HG02840 (cell line): ENCODE results near the gene RHBDL2.
"Not testable (repeated sequence)": the region's sequence is repeated elsewhere in the genome, so short reads cannot be mapped to it uniquely, and the experiment has no call there.

Source experiments
- ATAC-seq: cut with Tn5 transposase; IDR thresholded peaks from one replicate; pipeline ENCODE4 v1.9.1; 2021; ENCODE audit warnings: mild to moderate bottlenecking, moderate library complexity, moderate number of reproducible peaks; ENCODE audit not compliant: unreplicated experiment, low FRiP score

The RHBDL2 gene, protein sequence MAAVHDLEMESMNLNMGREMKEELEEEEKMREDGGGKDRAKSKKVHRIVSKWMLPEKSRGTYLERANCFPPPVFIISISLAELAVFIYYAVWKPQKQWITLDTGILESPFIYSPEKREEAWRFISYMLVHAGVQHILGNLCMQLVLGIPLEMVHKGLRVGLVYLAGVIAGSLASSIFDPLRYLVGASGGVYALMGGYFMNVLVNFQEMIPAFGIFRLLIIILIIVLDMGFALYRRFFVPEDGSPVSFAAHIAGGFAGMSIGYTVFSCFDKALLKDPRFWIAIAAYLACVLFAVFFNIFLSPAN

DNA sequence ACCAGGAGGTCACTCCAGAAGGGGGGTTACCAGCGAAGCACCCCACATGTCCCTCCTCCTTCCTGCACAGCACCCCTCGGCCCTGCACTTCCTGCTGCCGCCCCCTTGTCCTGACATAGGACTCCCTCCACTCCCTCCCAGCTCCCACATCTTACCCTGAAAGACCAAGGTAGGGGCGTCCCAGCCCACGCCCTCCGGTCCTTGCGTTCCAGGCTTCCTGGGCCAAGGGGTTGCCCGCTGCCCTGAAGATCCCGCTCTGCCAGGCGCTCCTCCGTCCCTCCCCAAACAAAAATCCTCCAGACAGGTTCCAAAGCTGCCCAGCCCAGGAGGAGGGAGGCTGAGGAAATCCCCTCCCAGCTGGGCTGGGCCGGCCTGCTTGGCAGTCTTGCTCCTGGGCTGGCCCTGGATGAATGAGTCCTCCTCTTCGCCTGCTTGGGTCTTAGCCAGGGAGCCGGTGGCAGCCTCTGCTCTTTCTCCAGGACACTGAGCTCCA lies at the start of gene RHBDL2:
Gene RHBDL2 (minus strand): TSS at position 304 of the 493 bp plus-strand sequence. CDS start 22,618 bp downstream, outside the sequence.
- no peak for ATAC-seq

DNA sequence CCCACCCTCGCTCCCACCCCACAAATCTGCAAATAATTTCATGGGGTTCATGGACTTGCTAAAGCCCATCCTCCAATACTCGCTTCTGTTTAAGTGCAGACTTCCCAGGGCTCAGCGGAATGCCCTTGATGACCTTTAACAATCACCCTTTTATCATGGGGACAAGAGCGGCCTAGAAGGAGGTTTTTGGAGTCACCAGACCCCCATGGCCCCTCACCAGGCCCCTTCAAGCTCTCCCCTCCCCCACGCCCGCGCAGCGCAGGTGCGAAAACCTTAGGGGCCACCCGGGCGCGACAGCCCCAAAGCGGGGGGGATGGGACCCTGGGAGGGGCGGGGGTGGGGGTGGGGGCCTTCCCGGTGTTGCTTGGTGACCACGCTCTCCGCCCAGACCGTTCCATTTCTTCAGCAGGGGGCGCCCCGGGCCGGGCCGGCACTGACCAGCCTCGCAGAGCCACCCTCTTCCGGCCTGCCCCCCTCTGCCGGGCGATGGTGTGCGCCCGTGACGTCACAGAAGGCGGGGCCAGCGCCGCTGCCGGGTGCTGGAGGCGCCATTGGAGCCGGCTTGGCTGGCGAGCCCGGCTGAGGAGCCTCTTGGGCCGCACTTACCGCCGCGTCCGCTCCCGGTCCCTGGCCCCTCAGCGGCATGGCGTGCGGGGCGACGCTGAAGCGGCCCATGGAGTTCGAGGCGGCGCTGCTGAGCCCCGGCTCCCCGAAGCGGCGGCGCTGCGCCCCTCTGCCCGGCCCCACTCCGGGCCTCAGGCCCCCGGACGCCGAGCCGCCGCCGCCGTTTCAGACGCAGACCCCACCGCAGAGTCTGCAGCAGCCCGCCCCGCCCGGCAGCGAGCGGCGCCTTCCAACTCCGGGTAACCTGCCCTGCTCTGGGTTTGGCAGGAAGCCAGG lies 49.4 kb upstream of the RHBDL2 start, which contains the start of gene AKIRIN1:
Gene AKIRIN1 (plus strand): TSS at position 539 of the 900 bp plus-strand sequence. CDS start 105 bp downstream, at position 644.
- ATAC-seq = peak; percentile 95

DNA sequence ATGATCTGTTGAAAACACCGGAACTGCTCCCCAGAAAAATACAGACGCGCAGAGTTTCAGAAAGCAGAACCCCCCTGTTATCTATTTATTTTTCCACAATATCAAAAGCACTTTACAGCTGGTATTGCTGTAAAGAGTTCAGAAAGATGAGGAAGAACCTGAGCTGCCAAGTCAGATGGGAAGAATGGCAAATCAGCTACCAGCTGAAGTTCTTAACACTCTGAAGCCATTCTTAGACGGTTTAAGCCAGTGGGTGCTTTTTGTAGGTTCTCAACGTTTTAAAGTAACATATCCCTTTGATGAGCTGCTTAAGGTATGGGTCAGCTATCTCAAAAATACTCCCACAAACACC lies 48.7 kb upstream of the RHBDL2 start:
- ATAC-seq = no peak

DNA sequence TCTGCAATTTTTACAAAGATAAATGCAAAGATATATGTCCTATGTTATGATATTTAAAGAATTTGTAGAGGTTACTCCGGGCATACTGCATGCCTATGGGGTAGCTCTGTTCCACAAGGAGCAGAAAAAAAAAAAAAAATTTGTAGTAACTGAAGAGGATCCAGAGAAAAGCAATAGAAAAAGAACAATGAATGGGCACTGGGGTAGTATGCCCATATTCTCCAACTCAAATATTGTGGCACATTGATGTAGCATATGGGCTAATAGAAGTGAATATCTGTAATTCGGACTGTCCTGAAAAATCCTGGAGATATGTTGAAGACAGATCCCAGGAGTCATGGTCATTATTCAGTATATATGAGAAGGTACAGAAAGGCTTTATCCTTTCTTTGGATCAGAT lies 48.3 kb upstream of the RHBDL2 start:
- no peak for ATAC-seq

DNA sequence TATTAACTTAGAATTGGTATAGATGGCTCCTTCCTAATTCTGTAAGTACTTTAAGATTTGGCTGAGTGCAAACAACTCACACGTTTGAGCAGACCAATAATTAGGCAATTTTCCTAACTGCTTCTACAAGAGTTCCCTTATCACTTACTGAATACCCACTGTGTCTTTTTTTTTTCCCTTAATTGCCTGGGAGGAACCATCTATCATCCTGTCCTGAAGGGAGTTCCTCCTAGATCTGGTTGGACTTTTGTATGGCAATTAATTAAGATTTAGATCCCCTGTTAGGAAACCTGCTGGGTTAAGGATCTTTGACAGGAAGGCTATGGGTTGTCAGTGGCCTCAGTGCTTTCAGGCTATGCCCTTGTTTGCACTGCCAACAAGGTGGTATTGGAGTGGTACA lies 37.8 kb upstream of the RHBDL2 start:
- ATAC-seq = not testable (repeated sequence)

DNA sequence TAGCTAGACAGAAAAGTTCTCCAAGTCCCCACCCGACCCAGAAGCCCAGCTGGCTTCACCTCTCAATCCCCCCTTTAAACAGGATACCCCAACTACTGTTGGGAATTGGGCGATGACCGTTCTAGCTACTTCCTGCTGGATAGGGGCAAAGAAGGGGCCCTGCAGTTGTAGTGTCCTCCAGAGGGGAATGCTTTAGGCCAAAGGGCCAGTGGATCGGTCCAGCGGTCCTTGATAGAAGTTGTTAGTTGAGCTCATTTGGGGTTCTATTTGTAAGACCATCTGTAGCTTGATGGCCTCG lies 36.6 kb upstream of the RHBDL2 start:
- not testable (repeated sequence) for ATAC-seq

DNA sequence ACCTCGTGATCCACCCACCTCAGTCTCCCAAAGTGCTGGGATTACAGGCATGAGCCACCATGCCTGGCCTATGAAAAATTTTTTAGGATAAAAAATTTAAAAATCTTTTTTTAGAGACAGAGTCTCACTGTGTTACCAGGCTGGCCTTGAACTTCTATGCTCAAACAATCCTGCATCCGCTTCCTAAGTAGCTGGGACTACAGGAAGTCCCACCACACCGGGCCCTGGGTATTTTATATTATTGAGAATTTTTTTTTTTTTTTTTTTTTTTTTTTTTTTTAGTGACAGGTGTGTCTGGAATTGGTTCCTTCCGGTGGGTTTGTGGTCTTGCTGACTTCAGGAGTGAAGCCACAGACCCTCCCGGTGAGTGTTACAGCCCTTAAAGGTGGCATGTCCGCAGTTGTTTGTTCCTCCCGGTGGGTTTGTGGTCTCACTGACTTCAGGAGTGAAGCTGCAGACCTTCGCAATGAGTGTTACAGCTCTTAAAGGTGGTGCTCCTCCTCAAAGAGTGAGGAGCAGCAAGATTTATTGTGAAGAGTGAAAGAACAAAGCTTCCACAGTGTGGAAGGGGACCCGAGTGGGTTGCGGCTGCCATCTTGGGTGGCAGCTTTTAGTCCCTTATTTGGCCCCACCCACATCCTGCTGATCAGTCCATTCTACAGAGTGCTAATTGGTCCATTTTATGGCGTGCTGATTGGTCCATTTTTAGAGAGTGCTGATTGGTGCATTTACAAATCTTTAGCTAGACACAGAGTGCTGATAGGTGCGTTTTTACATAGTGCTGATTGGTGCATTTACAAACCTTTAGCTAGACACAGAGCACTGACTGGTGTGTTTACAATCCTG lies 36.0 kb upstream of the RHBDL2 start:
- not testable (repeated sequence) for ATAC-seq

DNA sequence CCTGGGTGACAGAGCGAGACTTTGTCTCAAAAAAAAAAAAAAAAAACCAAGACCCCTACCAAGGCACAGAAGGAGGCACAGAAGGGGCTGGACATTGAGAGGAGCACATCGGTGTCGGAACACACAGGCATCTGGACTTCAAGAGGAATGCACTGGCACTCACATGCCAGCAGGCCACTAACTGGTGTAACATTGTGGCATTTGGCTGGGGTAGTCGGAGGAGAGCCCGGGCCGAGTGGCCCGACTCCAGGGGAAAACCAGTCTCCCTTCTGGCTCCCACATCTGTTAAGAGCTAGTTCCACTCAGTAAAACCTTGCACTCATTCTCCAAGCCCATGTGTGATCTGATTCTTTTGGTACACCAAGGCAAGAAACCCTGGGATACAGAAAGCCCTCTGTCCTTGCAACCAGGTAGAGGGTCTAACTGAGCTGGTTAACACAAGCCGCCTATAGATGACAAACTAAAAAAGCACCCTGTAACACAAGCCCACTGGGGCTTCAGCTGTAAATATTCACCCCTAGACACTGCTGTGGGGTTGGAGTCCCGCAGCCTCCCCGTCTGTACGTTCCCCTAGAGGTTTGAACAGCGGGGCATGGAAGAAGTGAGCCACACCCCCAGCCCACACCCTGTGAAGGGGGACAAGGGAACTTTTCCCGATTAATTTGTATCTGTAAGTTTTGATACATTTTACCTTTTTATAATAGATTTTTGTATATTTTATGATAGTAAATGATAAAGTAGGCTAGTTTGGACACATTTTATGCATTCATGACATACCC lies 32.2 kb upstream of the RHBDL2 start:
- no peak for ATAC-seq

DNA sequence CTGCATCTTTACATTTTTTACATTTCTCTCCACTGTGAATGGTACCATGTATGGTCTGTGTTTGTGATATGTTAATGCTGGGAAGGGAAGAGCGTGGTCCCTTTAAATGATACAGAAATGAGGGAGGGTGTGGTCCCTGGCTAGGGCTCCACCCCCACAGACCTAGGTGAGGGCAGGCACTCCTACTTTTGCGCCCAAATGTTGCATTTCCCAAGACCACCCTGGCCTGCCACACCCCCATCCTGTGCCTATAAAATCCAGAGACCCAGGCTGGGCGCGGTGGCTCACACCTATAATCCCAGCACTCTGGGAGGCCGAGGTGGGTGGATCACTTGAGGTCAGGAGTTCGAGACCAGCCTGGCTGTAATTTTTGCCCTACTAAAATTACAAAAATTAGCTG lies 31.5 kb upstream of the RHBDL2 start:
- not testable (repeated sequence) for ATAC-seq

DNA sequence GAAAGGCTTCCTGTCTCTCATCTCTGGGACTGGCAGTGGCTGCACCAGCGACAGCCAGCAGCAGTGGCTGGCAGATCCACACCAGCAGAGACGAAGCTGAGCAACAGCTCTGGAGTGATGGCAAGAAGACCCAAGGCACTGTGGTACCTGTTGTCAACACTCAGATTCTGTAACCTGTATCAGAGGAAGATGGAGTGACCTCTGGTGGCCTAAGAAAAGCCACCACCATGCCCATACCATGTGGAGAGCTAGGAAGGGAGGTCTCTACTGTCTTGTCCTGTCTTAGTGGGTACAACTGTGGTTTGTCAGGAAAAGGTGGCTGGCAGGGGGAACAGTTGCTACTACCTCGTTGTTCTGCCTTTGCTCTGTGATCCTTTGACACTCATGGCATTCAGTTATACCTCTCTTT lies 22.5 kb upstream of the RHBDL2 start:
- ATAC-seq = no peak

DNA sequence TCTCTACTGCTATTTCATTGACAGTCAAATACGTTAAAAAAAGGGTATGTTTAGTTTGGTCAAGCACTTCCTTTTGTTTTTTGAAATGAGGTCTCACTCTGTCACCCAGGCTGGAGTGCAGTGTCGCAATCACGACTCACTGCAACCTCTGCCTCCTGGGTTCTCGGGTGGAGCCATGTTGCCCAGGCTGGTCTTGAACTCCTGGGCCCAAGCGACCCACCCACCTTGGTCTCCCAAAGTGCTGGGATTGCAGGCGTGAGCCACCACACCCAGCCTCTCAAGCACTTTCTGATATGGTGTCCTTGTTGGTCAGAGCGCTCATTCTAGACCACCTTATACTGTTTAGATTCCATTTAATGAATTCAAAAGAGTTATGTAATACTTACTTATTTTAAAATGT lies 20.9 kb upstream of the RHBDL2 start:
- ATAC-seq = no peak

DNA sequence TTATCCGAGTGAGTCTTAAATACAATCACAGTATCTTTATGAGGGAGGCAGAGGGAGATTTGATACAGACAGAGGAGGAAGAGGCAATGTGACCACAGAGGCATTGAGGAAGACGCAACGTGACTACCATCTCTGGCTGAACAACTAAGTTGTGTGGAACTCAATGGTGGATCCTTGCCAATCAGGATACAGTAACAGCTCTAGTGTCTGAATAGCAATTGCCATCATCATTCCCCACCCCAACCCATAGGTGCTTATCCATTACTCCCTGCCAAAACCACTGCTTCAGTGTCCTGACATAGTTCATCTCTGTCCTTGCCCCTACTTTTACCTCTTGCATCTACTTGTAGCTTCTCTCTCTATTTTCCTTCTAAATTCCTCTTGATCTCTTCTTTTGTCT lies 20.5 kb upstream of the RHBDL2 start:
- no peak for ATAC-seq

DNA sequence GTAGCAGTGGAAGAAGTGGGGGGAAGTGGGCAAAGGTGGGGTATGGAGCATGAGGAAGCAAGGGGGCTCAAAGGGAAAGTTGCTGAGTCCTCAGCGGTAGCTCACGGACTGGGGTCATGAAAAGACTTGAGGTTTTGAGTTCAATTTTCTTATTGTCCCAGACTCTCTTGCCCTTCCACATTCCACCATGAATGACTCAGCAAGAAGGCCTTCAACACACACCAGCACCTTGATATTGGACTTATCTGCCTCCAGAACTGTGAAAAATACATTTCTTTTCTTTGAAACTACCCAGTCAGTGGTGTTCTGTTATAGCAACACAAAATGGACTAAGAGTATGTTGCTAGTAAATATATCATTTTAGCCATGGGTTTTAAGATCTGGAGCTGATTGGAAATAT lies 17.3 kb upstream of the RHBDL2 start:
- no peak for ATAC-seq

DNA sequence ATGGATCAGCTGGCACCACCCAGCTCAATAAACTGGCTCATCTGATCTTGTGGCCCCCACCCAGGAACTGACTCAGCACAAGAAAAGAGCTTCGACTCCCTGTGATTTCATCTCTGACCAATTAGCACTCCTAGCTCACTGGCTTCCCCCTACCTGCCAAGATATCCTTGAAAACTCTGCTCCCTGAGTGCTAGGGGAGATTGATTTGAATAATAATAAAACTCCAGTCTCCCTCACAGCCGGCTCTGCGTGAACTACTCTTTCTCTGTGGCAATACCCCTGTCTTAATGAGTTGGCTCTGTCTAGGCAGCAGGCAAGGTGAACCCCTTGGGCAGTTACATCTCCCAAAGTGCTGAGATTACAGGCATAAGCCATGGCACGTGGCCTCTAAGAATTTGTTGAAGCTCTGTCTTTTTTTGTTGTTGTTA lies 11.8 kb upstream of the RHBDL2 start:
- no peak for ATAC-seq

DNA sequence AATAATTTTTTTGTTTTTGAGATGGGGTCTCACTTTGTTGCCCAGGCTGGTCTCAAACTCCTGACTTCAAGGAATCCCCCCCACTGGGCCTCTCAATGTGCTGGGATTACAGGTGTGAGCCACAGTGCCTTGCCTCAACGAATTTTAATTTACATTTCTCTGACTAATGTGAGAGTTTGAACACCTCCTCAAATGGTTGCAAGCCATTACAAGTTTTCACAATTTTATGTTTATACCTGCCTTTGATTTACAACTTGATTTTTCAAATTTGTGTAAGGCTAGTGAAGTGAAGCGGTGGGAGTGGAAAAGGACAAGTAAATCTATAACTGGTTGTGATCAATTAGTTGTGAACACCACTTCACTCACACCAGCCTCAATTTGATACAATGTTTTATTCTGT lies 8.9 kb upstream of the RHBDL2 start:
- no peak for ATAC-seq

DNA sequence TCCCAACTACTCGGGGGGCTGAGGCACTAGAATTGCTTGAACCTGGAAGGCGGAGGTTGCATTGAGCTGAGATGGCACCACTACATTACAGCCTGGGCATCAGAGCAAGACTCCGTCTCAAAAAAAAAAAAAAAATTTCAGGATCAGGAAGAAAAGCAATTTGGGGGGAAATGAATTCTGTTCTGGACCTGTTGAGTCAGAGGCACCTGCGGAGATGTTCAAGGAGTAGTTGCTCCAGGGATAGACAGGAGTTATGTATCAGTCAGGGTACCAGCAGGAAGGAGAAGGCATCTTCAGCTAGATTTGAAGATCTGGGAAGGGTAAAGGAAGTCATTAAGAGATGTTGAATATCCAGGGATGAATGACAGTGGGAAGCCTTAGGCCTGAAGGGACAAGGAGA lies 2.9 kb upstream of the RHBDL2 start:
- no peak for ATAC-seq

DNA sequence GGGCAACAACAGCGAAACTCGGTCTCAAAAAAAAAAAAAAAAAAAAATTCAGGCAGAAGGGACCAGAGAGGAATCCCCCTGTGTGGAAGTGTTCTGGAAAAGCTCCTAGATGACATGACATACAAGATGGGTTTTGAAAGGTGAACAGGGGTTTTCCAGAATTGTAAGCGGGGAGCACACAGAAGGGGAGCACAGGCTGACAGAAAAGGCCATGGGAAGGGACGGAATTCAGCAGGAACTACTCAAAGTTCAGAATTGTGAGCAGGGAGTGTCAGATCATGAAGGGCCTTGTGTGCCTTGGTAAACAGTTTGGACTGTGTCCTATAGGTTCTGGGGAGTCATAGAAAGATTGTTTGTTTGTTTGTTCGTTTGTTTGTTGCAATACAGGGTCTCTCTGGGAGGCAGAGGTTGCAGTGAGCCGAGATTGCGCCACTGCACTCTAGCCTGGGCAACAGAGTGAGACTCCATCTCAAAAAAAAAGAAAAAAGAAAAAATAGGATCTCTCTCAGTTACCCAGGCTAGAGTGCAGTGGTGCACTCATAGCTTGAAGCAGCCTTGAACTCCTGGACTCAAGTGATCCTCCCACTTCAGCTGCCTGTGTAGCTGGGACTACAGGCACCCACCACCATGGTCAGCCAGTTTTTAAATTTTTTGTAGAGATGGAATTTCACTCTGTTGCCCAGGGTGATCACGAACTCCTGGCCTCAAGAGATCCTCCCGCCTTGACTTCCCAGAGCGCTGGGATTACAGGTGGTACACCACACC lies 1.2 kb upstream of the RHBDL2 start:
- ATAC-seq = no peak

DNA sequence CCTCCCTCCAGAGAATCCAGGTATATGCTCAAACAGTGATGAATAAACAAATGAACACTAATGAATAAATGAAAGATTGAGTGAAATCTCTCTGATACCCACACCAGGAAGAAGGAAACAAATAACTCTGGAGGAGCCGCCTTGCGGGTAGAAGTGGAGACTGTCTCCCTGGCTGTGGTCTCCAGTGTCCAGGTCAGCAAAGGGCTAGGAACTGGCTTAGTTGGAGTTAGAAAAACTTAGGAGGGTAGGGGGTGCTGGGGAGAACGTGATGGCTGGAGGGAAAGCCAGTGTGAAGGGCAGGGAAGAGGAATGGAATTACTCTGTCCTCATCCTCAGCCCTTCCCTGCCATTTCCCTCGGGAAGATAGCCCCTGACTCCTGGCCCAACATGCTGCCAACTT lies 537 bp downstream of the RHBDL2 start:
- ATAC-seq = no peak

DNA sequence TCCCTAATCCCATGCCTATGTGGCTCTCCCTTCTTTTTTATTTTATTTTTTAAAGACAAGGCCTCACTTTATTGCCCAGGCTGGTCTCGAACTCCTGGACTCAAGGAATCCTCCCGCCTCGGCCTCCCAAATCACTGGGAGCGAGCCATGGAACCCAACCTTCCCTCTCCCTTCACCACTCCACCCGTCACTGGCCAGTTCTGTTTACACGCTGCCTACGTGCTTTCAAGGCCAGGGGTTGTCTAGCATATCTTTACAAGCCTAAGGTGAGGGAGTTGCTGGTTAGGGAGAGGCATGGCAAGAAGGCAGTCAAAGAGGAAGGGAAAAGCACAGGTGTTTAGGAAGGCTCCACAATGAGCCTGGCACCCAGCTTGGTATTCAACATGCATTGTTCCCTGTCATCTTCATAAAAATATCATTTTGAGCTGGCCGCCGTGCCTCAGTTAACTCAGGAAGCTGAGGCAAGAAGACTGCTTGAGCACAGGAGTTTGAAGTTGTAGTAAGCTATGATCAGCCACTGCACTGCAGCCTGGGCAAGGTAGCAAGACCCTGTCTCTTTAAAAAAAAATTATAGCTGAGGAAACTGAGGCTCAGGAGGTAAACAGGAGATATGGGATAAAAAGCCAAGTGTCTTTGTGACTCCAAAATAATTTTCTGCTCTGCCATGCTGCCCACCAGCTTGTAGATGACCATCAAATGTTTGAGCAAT lies 1.1 kb downstream of the RHBDL2 start:
- ATAC-seq = no peak
